GM18520 (cell line): ENCODE measurements around the gene AKAP13.
A peak's percentile ranks its signal among the peaks of the same experiment; 100 is the strongest.
"Not testable (repeated sequence)": the region's sequence is repeated elsewhere in the genome, so short reads cannot be mapped to it uniquely, and the experiment has no call there.

Source experiments
- ATAC-seq: cut with Tn5 transposase; IDR thresholded peaks from one replicate; pipeline ENCODE4 v1.9.1; 2021; ENCODE audit not compliant: unreplicated experiment

The AKAP13 gene, protein sequence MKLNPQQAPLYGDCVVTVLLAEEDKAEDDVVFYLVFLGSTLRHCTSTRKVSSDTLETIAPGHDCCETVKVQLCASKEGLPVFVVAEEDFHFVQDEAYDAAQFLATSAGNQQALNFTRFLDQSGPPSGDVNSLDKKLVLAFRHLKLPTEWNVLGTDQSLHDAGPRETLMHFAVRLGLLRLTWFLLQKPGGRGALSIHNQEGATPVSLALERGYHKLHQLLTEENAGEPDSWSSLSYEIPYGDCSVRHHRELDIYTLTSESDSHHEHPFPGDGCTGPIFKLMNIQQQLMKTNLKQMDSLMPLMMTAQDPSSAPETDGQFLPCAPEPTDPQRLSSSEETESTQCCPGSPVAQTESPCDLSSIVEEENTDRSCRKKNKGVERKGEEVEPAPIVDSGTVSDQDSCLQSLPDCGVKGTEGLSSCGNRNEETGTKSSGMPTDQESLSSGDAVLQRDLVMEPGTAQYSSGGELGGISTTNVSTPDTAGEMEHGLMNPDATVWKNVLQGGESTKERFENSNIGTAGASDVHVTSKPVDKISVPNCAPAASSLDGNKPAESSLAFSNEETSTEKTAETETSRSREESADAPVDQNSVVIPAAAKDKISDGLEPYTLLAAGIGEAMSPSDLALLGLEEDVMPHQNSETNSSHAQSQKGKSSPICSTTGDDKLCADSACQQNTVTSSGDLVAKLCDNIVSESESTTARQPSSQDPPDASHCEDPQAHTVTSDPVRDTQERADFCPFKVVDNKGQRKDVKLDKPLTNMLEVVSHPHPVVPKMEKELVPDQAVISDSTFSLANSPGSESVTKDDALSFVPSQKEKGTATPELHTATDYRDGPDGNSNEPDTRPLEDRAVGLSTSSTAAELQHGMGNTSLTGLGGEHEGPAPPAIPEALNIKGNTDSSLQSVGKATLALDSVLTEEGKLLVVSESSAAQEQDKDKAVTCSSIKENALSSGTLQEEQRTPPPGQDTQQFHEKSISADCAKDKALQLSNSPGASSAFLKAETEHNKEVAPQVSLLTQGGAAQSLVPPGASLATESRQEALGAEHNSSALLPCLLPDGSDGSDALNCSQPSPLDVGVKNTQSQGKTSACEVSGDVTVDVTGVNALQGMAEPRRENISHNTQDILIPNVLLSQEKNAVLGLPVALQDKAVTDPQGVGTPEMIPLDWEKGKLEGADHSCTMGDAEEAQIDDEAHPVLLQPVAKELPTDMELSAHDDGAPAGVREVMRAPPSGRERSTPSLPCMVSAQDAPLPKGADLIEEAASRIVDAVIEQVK (N-terminal part only)

DNA sequence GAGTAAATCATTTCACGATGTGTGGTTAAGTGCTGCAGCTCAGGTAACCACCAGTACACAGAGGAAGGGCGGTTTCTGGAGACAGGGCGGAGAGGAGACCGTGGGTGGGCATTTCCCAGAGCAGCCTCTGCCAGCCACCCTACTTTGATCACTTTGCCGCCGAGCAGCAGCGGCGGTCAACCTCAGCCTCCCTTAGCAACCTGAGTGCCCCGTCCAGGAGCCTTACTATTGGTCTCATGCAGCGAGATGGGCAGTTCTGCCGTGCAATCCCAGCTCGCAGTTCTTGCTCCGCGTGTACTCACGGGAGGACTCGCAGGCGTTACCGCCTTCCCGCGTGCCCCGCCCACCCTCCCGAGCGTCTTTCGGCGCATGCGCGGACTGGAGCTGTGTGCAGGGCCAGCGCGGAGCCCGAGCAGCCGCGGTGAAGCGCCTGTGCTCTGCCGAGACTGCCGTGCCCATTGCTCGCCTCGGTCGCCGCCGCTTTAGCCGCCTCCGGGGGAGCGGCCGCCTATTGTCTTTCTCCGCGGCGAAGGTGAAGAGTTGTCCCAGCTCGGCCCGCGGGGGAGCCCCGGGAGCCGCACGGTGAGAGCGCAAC, at the start of gene AKAP13:
Gene AKAP13 (plus strand): TSS at position 387 of the 595 bp plus-strand sequence. CDS start 105,118 bp downstream, outside the sequence.
- peak; percentile 88 for ATAC-seq

DNA sequence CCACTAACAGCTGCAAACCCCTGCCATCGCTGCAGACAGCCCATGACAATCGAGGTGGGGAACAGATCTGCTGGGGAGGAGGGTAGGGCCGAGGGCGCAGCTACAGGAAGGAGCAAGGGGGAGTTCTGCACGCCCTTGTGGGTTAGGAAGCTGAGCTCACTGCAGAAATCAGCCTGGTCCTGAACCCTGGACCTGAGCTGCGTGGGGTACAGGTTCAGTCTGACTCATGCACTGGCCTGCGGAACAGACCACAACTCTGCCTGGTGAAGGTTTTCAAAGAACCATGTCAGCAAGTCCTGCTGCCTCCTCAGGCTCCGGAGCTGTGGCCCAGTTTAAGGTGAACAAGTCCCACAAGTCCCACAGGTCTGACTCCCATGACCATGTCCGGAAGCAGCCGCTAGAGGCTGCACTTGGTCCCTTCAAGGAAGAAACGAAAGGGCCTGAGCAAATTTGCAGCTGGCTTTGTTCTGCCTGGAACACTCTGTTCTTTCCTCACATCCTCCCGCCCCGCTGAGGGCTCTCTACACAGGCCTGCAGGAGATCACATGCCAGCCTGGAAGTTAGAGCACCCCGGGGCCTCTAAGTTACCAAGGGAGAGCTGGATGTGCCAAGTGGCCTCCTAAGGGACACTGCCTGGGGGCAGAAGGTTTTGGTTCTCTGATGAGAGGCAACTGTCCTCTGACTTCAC, 49.4 kb upstream of the AKAP13 start:
- ATAC-seq = peak; percentile 53

DNA sequence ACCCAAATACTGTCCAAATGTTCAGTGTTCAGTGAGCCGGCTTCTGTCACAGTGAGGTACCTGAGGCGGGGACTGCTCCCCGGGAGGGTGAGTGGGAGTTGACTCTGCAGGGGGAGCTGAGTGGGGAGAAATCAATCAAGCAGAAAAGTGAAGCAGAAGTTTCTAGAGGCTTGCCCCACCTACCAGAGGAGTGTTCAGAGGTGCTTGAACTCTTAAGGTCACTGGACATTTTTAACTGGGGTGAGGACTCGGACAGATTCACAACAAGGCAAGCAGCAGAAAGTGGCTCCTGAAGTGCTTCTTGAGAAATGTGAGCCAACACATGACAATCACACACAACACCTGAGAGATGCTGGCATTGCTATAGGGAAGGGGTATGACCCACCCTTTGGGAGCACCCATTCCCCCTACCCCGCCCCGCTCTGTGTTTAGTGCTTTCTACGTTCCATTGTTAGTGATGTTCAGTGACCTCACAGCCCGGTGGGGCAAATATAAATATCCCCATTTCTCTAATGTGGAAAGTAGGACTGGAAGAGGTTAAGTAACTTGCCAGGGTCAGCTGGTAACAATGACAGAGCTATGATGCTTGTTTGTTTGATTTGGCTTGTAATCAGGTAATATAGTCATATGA, 48.6 kb upstream of the AKAP13 start:
- no peak for ATAC-seq

DNA sequence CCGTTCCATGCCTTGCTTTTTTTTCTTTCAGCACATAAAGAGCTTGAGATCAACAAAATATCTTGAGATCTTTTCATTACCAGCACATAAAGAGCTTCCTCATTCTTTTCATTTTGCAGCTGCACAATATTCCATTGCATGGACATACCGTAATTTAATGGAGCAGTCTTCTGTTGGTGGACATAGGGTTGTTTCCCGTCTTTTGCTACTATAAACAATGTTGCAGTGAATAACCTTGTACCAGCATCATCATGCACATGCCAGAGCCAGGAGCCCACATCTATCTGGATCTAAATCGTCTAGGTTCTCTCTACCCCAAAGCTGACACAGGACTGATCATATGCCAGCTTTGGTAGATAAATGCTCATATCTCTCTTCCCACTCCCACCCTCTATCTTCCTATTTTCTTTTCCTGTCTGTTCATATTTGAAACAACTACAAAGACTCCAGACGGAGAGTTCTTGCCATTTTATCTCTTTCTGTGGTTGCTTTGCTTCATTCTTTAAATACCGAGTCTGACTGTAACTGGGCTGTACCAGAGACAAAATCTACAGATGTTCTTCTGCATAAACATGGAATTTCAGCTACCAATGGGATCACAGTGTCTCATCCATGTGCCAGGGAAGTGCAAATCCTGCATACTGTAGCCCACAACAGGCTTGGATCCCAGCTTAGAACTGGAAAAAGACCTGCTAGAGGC, 47.1 kb upstream of the AKAP13 start:
- ATAC-seq = no peak

DNA sequence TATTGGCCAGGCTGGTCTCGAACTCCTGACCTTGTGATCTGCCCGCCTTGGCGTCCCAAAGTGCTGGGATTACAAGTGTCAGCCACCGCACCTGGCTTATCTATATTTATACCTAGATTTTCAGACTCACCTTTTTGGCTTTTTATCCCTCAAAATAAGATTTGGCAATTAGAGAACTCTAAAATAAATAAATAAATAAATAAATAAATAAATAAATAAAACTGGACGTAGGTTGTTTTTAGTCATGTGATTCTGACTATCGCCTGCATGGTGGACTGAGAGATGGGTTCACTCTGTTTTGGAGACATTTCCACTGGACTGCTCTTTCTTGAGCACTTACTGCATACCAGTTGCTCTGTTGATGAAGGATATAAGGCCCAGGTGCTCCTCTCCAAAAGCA, 46.2 kb upstream of the AKAP13 start:
- ATAC-seq = no peak

DNA sequence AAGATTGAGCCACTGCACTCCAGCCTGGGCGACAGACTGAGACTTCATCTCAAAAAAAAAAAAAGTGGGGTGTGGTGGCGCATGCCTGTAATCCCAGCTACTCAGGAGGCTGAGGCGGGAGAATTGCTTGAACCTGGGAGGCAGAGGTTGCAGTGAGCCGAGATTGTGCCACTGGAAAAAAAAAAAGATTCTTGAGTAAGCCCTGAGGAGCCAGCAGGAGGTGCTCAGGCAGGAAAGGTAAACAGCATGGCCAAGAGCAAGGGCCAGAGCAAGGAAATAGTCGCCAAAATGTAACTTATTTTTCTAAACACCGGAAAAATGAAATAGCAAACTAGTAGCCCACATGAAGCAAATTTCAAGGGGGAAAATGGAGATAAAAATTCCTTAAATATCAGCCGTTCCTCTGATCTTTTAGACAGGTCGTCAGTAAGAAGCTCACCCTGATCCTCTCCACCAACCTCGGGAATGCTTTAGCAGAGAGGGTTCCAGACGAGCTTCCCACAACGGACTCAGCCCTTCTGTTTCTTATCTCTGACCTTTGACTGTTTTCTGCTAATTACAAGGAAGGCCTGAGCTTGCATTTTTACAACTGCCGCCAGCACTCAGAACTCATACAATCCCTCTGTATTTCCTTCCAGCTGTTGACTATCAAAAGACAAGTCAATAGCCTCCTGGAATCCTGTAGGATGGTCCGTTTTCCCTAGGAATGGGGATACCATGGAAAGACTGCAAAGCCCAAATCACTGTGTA, 45.0 kb upstream of the AKAP13 start:
- no peak for ATAC-seq

DNA sequence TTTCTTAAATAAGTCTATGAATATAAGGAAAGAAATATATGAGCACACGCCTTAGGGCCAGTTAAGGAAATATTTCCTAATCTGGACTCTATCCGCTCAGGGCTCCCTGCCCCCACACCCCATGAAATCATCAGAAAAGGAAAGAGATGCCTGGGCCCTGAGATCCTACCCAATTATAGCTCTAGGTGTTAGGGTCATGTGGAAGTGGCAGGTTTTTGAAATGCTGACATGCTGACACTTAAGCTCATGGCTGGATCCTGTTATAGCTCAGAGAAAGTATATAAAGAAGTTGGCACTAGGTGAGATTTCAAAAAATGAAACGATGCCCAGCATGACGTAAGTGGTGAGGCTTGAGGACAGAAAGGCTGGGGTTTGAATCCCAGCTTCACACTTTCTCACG, 43.5 kb upstream of the AKAP13 start:
- no peak for ATAC-seq

DNA sequence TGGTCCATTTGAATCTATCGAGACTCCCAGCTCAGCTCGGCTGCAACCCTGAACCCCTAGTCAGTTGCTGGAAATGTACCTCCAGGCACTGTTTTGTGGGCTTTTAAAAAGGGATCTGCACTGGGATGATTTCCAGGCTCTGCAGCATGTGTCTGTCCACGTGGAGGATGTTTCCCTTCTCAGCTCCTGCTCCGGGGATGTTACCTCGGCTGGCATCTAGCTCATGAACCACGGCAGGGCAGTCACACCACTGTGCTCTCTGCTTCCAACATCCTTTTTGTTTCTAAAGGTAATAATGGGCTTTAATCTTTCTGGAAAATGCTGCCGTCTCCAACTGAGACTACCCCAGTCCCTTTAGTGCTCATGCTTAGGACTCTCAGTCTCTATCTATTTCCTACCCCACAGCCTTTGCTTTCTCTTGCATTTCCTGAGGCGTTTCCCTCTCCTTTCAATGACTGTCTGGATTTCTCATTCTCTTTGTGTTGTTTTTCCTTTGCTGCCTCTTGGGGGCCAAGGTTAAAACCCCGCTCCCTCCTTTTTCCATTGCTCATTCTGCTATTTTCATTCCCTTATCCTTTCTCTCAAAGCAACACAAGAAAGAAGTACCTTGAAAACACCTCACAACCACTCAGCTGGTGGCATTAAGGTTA, 42.9 kb upstream of the AKAP13 start:
- ATAC-seq = no peak

DNA sequence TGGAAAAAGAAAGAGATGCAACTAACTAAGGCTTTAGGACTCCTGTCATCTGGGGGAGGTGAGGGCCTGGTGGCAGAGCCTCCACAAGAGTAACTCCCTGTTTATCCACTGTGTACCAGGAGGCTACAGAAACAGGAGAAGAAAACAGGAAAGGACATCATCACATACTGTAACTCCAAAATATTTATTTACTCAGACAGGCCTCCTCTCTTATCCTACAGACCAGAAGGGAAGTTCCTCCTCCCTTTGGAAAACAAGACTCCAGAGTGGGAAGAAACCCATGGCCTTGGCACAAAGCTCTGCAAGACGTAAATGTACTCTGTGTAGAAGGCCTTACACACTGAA, 40.1 kb upstream of the AKAP13 start:
- no peak for ATAC-seq

DNA sequence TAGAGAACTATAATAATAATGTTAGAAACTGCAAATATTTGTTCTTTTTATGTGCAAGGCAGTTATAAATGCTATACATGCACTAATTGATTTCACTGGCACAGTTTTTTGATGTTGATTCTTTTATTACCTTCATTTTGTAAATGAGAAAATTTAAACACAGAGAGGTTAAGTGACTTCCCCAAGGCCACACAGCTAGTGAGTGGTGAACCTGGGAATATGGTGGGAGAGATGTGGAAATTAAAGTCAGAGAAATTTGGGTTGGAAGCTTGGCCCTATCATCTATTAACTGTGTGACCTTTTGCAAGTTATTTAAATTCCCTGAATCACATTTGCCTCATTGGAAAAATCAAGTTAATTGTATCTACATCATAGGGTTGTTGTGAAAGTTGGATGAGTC, 39.6 kb upstream of the AKAP13 start:
- no peak for ATAC-seq

DNA sequence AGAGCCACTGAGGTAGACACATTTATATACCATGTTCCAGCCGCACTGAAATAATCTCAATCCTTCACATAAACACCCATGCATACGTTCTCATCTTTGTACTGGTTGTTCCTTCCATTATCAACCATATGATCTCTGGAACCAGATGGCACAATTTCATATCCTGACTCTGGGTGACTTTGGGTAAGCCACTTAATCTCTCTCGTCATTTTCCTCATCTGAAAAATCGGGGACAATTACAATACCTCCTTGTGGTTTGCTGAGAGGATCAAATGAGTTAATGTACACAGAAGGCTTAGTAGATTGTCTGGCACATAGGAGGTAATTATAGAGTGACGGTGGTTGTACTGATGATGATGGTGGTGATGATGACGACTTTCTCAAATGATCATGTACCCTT, 38.2 kb upstream of the AKAP13 start:
- ATAC-seq = not testable (repeated sequence)

DNA sequence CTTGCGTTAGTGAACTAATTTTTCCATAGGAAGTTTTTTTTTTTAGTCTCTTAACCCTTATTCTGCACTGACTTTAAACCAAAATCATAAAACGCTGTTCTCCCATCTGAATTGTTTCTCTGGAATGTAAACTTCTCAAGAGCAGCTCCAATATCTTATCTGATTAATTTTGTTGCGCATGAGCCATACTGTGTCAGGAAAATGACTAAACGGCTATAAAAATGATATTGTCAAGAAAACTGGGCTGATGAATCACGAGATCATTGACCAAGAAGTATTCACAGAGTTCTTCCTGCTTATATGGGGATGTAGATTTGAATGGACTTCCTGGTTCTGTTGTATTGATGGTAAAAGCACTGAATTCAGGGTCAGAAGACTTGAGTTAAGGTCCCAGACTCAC, 37.0 kb upstream of the AKAP13 start:
- not testable (repeated sequence) for ATAC-seq

DNA sequence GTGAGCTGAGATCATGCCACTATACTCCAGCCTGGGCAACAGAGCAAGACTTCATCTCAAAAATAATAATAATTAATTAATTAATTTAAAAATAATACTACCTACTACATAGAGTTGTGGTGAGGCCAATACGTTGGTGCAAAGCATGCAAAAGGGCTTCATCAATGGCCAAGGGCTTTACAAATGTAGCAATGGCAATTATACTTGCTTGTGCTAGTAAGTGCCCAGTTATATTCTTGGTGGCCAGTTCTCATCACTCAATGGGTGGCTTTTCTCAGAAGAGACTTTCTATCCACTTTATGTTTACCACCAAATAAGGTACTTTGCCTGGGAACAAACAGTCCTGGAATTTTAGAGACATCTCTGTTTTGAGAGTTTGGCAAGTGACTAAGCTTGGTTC, 36.2 kb upstream of the AKAP13 start:
- ATAC-seq = not testable (repeated sequence)

DNA sequence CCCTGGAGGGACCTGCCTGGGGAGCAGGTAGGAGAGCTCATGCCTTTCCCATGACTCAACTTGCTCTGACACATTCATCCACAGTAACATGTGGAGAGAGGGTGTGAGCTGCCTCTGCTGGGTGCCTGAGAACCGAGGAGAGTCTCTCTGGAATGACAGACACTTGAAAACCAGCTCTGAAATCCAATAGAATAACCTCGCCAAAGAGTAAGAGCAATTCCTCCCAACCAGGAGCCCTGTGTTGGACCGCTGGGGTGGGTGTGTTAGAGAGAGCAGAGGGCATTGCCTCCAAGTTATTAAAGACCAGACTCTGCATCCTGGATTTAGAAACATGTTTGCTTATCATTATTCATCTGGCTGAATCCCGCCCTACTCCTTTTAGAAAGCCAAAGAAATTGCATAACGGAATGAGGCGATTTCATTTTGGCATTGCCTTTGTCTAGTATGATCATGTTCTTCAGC, 35.7 kb upstream of the AKAP13 start:
- ATAC-seq = not testable (repeated sequence)

DNA sequence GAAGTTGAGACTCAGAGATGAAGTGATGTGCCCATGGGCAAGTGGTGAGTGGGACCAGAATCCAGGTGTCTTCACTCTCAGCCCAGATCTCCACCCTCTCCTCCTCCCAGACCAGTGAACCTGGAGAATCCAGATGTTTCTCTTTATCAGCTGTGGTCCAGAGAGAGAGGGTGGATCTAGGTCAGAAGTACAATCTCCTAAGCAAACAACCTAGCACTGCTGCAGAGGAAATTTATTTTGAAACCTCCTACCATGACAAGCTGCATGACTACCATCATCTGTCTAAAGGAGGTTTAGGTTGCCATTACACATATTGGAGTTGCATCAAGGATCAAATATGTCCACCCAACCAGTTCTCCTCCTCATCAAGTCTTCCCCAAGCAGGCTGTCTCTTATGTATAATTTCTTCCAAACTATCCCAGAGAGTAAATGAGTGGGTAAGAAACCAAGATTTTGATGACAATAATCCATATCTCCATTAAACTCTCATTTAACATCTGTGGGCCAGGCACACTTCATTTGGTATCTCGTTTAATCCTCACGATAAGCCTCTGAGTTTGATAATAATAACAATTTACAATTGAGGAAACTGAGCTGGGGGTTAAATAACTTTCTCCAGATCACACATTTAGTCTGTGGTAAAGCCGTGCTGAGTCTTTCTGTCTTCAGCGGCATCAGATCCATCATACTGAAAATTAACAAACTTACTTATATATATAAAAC, 35.0 kb upstream of the AKAP13 start:
- not testable (repeated sequence) for ATAC-seq

DNA sequence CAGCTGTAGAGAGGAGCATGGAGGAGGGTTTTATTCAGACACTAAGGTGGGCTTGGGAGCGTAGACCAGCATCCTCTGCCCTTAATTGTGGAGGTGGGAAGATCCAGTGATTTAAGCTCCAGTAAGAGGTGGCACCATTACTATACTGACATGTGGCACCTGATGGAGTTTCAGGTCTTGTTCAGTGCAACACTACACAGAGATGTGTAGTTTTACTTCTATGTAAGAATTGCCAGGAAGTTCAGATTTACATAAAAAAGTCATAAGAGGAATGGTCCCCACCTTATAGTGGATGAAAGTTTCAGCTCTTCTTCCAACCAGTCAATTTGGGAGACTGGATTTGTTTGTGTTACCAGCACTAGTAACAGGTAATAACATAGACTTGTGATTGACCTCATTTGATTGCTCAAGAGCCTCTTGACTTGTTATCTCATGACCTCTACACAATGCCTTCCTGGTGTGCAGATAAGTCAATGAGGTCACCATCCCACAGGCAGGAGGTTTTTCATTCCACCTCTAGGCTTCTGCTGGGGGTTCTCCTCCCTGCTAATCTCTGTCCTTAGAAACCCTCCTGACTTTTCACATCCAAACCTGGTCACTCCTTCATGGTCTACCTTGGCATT, 33.8 kb upstream of the AKAP13 start:
- not testable (repeated sequence) for ATAC-seq
